ENCODE data around the gene REG4.

Gene REG4

DNA sequence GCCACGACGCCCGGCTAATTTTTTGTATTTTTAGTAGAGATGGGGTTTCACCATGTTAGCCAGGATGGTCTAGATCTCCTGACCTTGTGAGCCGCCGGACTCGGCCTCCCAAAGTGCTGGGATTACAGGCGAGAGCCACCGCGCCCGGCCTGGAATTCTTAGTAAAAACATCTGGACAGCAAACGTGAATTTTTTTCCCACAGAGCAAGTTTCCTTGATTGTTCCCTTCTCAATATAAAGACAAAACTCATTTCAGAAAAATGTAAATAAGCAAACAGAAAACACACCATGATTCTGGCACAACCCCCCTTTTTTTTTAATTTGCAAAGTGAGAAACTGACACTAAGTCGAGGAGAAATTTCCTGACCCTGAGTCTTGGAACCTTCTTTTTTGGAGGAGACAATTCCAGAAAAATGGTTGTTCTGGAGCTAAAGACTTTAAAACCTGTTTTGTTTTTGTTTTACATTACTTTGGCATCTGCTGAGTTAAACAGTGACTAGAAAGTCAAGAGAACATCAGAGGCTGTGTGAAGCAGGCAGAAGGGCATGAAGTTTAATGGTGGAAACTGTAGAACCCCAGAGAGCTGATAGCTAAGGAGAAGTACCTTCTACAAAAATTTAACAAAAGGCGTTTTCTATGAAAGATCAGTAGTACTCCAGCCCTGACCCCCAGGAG, 32.2 kb downstream of the REG4 start:
- no peak for DNase-seq

DNA sequence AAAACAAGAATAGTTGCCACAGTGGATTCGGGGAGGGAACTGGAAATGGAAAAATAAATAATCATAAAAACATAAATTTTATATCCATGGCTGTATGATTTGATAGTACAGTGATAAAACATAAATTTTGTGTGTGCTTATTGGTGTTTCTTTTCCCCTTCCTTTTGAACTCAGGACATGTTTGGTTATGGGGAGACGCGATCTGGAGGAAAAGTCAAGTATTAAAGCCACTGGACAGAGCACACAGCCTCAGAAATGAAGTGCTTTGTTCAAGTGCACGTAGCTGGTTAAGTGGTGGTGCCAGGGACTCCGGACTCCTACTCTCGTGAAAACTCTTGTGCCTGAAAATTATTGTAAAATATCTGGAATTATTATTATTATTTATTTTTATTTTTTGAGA, 32.9 kb downstream of the REG4 start:
- DNase-seq: no peak

DNA sequence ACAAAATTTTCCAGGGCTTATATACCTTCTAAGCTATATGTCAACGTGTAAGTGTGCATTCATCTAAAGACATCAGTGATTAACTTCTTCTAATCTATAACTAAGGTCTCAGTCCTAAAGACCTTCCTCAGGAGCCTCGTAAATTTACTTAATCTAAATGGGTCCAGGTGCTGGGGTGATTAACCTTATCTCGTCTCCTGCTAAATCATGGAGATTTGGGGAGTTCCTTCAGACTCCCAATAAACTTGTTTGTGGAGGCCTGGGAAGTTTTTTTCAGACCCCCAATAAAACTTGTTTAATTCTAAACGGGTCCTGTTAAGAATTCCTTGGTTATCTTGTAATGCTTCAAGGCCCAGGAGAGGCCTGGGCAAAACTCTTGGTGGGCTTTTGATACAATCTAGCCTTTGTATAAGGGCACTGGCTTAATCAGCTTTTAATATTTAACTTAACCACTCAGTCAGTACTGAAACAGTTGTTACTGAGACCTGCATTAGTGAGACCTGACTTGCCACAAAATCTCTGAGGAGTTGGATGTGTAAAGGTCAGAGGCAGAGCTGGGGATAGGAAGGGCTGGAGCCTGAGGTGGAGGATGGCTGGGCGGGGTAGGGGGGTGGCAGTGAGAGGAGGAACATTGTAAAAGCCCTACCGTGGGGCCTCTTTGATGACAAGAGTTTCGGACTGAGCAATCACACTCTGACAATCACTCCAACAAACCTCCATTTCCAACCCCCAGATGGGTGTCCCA, 36.3 kb downstream of the REG4 start:
- DNase-seq: no peak

DNA sequence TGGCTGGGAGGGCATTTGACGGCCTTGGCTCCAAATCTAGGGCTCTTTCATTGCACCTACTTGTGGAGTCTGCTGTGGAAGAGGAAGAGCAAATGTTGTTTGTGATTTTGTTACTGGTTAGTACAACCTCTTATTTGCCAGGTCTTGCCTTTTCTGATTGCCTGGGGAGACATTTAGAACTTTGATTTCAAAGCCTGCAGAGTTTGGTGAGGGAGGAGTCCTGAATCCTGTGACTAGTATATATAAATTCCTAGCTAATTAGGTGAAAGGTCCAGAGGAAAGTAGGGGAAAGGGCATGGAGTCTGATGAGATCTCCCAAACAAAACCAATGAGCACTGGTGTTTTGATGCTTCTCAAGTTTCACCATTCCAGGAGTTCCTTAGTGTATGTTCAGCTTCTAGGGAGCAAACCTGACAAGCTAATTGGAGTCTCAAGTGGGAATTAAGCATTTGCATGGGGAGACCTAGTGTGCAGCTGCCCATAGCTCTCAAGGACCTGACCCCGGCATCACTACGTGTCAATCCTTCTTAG, 37.5 kb downstream of the REG4 start:
- no peak for DNase-seq

DNA sequence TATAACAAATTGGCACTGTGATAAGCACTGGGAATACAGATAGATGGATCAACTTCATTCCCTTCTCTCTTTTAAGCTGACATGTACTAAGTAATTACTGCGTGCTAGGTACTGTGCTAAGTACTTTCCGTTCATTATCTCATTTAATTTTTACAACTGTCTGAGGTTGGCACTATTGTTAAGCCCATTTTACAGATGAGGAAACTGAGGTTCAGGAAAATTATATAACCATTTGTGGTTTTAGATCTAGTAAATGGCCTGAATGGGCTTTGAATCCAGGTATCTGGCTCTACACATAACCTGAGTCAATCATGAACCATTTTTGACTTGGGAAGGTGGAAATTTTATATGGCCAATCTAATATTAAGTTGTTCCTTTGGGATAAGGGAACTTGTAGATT, 39.0 kb downstream of the REG4 start:
- DNase-seq: no peak

DNA sequence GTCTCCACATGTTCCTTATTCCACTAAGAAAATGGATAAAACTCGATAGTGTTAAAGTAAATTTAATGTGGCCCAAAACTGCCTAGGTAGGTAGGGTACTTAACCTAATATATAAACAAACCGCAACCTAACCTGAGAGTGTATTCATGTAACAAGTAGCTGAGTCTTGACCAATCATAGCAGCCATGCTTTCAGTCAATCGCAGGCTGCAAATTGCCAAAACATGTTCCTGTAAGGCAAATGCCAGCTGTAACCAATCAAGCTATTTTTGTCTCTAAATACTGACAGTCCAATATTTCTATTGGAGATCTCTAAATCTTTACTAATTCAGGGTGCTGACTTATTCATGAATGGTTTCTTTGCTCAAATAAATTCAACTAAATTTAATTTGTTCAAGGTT, 39.5 kb downstream of the REG4 start:
- DNase-seq: no peak

DNA sequence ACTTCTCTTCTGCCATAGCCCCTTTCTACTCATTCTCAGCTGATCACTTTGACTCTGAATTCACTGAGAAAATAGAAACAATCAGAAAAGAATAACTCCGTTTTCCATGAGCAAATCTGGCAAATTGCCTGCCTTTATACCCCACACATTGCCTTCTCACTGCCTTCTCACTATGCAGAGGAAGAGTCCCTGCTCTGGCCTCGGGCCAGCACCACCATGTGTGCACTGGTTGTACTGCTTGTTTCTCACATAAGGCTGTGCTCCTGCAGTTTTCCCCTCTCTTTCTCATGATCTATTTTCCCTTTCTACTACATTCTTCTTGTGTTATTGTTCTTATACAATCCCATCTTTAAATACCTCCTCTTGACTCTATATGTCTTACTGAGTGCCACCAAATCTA, 40.2 kb downstream of the REG4 start:
- DNase-seq: no peak

DNA sequence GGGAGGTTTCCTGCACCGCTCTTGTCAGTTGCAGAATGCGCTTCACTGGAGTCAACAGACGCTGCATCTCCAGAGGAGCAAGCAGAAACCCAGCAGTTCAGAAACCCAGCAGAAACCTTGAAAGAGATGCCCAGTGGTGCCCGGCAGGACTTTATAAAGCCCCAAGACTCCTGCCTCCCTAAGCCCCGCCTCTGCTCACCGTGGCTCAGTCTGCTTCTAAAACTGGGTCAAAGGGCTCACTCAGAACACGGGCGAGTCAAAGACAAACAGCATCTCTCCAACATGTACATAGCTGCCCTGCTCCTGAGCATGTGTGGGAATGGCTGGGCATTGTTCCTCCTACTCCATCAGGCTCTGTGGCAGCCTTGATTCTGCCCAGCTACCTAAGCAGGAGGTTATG, 42.5 kb downstream of the REG4 start, which contains the start of gene HMGCS2:
TSS of gene HMGCS2 (minus strand) at position 128 of the 400 bp plus-strand sequence. CDS start at position 67, 61 bp downstream.
- no peak for DNase-seq

DNA sequence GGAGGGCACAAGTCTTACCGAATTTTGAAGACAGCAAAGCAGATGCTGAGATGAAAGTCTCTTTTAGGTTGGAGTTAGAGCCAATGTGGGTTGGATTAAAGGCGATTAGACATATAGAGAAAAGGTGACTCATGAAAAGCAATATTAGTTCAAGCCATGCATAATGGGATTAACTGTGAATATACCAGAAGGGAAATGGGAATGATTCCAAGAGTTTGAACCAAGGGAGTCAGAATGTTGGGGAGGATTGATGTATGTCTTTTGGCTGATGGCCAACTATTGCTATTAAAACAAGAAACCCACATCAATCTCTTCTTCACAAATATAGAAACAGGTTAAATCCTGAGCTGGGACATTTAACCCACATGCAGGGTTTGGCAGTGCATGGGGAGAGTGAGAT, 43.8 kb downstream of the REG4 start:
- no peak for DNase-seq

DNA sequence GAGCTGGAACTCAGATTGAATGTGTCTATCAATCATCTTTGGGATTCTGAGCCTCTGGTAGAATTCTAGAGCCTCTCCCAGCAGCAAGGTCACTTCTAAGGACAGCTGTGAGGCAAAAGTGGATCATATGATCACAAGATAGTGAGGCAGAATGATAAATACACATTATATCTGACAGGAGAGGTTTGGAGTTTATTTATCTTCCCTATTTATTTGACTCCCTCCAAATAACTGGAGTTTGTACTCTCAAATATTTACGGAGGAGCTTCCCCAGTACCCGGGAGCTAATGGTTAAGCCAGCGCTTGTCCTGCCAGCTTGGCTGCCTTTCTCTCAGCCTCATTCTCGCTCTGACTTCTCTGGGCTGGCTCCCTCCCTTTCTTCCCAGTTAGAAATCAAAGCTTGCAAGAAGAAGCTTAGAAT, 44.9 kb downstream of the REG4 start:
- no peak for DNase-seq

DNA sequence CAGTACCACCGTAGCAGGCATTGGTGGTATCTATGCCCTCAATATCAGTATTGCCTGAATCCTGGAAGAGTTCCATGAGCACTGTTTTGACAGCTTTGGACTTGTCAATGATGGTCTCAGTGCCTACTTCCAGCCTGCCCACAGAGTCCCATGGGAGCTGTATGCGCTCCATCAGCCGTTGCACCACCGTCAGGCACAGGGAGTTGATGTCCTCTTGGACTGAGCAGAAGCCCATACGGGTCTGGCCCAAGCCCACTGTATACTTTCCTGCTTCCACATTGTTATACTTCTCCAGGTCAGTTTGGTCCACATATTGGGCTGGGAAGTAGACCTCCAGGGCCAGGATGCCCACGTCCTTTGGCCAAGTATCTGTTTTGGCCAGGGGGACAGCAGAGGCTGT, 47.0 kb downstream of the REG4 start:
- DNase-seq: no peak

DNA sequence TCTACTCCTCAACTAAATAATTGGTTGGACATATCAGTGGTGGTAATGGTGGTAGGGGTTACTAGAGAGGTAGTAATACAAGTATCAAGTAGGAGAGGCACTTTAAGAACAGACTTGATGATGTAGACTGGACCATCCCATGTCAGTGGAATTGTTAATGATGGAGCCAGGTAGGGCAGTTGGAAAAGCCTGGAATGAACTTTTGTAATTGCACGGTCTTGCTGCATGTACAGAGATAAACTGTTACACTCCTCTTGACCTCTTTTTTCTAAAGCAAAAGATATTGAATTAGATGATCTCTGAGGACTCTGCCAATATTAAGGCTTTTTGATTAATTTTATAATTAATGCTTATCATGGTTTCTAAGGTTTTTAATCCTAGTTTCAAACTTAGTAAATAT, 48.3 kb downstream of the REG4 start:
- no peak for DNase-seq

DNA sequence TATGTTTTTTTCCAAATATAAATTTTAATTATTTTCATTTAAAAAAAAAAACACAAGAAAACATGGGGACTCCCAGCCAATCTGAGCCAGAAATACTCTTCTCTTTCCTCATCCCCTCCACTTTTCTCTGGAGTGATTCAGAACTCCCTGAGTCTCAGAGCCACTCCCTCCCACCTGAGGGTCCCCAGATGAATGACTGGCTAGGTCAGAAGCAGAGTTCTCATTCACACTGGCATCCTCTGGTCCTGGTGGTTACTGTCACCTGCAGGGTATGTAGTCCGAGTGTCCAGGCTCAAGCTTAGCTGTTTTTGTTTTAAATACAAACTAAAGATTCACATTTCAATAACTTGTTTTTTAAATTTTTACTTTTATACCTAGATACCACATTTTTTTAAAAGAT, 48.9 kb downstream of the REG4 start:
- DNase-seq: no peak

DNA sequence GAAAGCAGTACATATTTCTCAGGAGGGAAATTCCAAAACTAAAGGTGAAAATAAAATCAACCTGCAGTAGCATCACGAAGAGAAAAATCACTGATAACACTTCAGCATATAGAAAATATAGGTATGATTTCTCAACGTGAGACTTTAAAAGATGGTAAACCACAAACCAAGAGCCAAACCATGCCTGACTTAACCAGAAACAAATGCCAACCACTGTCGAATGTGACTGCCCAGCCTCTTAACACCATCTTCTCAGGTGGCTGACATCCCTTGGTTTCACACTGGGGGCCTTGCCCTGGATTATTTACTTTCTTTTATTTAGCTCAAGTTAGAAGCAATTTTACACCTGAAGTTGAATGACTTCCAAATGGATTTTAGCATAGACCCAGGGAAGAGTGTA, 52.7 kb downstream of the REG4 start:
- no peak for DNase-seq

DNA sequence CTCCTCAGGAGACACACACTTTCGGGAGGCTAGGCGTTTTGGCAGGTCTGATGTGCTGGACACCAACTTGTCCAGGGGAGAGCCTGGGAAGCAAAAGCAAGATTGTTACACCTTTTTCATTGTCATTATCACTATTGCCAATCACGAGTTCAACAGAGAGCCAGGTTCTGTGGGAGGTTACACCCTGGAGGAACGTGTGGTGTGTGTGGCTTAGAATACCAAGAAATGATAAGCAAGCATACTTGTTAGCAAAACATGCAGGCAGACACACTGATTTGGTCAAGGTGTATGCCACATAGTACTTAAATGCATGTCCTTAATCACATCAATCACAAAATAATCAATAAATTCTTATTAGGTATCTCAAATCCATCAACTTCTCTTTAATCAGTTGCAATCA, 58.7 kb downstream of the REG4 start:
- DNase-seq: no peak

DNA sequence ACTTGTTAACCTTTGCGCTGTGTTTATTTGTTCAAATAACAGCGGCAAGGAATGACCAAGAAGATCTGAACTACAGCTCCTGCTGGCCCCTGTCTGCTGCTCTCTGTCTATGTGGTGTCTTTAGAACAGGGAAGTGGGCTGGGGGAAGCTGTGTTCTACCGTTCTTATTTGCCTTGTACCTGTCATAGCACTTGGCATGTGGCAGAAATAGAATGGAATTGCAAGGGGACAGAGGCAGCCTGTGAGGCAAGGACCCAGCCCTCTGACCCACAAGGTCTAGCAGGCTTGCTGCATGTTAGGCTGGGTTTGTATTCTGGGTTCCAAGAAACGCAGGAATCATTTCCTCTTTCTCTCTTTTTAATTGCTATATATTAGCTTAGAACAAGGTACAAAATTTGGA, 63.2 kb downstream of the REG4 start:
- no peak for DNase-seq

DNA sequence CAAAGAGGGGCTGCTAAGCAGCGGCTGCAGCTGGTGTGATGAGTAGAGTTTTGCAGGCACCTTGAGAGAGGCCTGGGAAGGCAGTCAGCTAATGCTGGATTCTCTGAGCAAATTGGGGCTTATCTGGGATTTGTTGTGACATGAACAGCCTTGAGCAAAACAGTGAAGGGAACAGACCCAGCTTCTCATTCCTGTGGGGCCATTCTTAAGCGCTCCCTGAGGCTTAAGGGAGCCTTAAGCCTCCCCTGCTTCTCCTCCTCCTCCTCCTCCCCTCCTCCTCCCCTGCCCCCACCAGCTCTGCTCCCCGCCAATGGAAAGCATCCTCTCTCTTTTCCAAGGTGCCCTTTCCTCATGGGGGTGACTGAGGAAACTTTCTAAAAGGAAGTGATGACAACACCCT, 63.8 kb downstream of the REG4 start:
- DNase-seq: no peak

DNA sequence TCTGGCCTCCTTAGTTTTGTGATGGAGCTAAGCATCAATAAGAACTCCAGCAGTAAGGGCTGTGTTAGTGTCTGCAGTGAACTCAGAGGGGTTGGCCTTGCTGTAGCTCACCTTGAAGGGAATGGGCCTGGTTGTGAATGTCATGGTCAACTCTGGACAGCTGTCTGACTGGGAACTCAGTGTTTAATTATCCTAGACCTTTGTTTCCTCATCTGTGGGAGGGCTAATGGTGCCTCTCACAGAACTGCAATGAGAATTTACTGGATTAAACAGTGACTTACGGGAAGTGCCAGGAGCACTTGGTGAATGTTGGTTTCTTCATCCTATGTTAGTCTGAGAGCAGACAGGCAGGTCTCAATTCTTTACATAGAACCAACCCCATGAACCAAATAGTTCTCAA, 66.2 kb downstream of the REG4 start:
- no peak for DNase-seq

DNA sequence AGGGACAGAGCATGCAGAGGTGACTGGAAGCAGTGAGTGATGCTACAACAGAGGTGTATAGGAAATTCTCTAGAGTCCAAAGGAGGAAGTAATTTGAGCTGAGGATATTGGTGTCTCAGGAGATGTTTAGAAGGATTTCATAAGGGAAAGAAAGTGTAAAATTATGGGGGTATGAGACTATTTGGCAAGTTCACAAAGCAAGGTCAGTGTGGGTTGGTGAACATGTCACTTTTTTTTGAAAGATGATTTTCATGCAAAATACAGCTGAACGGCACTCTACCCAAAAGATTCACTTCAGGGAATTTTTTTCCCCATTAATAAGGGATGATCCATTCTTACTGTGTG, 66.7 kb downstream of the REG4 start:
- DNase-seq: no peak
